ENCODE measurements around the gene PRKCG. TPM values are rescaled to one million over a fixed set of nuclear protein-coding genes. Genes with fewer than 3 reads are reported as not detected.
"Not testable (repeated sequence)": the region's sequence is repeated elsewhere in the genome, so short reads cannot be mapped to it uniquely, and the experiment has no call there.

Gene PRKCG
- 0.09 TPM for polyA plus RNA-seq (2013, experiment 1 of 2; ENCODE audit: insufficient read length)
- polyA plus RNA-seq (2013, experiment 2 of 2; ENCODE audit: insufficient read length) = 0.02 TPM

DNA sequence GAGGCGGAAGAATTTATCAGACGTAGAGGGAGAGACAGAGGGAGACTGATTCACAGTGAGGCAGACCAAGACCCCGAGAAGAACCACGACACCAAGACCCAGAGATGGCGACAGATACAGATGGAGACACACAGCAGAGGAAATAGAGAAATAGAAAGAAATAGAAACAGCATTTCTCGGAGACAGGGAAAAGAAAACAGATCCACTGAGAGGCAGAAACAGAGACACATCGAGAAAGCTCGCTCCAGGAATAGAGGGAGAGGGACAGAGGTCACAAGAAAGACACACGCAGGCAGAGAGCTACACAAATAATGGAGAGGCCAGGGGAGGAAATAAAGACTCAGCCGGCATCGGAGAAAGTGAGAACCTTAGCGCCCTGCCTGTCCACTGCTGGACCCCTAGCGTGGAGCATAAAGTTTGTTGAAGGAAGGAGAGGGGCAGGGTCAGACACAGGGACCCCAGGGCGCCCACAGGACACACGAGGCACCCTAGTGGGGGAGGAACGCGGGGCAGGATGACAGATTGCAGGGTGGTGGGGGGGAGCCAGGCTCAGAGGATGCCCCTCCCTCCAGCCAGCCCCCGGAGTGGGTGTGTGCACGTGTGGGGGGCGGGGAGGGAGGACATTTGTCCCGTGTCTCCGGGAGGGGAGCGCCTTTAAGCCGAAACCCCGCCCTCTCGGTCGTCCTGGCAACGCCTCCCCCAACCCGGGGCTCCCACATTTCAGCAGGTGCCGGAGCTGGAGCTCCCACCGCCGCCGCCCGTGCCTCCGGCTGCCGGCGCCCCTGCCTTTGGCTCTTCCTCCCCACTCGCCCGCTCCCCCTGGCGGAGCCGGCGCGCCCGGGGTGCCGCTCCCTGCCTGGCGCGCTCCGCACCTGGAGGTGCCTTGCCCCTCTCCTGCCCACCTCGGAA is at the start of gene PRKCG:
TSS of gene PRKCG (plus strand) at position 716 of the 909 bp plus-strand sequence. CDS start 298 bp downstream, outside the sequence.
- no peak for DNase-seq

DNA sequence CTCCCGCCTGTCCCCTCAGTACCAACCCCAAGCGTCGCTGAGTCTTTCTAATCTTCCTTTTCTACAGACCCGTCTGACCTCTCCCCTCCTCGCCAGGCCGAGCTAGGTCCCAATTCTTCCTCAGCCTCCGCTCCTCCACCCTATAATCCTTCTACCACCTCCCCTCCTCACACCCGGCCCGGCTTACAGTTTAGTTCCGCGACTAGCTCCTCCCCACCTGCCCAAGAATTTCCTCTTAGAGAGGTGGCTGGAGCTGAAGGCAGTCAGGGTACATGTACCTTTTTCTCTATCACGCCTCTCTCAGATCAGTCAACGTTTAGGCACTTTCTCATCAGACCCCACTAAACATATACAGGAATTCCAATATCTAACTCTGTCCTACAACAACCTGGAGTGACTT is 49.1 kb upstream of the PRKCG start:
- DNase-seq = not testable (repeated sequence)

GRCh38 chr19:53838446-53838845 is 43.6 kb upstream of the PRKCG start:
- DNase-seq = not testable (repeated sequence)

DNA sequence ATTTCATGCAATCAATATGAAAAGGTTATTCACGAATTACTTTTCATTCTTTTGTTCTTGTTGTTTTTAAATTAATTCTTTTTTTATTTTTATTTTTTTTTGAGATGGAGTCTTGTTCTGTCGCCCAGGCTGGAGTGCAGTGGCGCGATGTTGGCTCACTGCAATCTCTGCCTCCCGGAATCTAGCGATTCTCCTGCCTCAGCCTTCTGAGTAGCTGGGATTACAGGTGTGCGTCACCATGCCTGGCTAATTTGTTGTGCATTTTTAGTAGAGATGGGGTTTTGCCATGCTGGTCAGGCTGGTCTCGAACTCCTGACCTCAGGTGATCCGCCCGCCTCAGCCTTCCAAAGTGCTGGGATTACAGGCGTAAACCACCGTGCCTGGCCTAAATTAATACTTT is 41.8 kb upstream of the PRKCG start:
- DNase-seq = not testable (repeated sequence)

GRCh38 chr19:53840914-53841313 is 41.1 kb upstream of the PRKCG start:
- peak; percentile 88 for DNase-seq

DNA sequence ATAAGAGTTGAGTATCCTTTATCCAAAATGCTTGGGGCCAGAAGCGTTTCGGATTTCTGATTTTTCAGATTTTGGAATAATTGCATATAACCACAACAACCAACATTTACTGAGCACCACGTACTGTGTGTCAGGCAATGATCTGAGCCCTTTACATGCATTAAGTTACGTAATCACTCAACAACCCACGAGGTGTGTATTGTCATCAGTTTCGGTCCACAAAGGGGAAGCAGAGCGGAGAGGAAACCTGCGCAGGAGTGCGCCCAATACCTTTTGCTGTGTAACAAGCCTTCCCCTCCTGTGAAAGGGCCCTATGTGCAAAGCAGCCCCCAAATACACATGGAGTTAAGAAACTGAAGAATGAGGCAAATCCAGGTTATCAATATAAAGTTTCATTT is 37.1 kb upstream of the PRKCG start:
- no peak for DNase-seq

DNA sequence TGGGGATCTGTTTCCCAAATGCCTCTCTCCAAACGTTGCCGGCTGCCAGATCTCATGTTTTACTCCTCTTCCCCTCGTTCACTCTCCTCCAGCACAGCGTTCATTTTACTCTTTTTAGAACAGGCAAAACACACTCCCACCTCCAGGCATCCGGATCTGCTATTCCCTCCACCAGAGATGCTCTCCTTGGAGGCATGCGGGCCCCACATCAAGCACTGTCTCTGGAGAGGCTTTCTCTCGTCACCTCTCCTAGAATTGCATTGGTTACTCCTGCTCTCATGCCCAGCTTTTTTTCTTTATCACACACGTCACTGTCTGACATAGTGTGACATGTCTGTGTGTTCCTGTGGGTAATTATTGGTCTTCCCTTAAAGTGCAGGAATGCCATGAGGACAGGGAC is 34.4 kb upstream of the PRKCG start:
- no peak for DNase-seq

GRCh38 chr19:53849237-53849676 is 32.7 kb upstream of the PRKCG start:
- peak; percentile 84 for DNase-seq

GRCh38 chr19:53853707-53854106 is 28.3 kb upstream of the PRKCG start:
- DNase-seq = no peak

GRCh38 chr19:53864308-53864836 is 17.6 kb upstream of the PRKCG start:
- no peak for DNase-seq

GRCh38 chr19:53865523-53865917 is 16.5 kb upstream of the PRKCG start:
- DNase-seq = no peak

- DNase-seq = peak; percentile 49
These were observed 15.8 kb upstream of the PRKCG start for GRCh38 chr19:53865918-53866864.

DNA sequence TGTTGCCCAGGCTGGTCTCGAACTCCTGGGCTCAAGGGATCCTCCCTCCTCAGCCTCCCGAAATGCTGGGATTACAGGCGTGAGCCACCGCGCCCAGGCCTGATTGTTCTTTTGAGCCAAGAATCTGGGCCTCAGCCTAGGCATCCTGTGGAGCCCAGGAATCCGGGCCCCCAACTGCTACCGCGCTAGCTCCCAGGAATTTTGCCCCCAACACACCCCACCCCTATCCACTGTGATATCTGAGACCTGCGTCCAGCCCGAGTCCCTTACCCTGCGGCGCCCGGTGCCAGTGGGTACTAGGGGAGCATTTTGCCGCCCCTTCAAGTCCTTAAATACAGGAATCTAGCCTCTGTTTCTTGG is 15.2 kb upstream of the PRKCG start:
- DNase-seq = no peak

DNA sequence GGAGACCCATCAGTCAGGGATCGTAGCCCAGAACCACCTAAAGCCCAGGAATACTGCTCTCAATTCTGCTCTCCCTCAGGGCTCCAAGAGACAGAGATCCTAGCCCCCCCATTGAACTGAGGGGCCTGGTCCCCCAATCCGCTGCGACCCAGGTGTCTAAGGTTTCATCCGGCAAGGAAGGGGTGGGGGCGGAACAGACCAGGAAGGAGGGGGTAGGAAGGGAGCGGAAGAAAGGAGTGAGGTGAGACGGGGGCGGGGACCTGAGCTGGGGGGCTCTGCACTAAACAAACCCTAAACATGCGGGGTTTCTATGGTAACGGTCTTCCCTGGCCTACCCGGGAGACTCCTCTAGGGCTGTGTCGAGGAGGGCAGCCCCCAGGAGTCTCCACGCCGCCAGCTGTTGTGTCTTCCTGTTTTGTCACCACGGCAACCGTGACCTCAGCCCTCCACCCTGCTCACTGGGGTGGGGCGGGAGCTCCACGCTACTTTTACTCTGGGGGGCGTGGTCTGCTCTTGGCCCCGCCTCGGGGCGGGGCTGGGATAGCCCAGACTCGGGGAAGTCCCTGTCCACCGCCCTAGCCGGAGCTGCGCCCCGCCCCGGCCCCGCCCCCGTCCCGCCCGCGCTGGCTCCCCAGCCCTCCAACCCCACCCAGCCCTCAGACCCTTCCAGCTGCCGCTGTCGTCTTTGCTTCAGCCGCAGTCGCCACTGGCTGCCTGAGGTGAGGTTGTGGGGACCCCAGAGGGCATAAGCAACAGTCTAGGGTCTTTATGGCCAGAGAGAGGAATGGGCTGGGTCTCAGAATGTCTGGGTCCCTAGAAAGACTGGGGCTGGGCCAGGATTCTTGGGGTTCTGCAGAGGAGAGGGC is 14.5 kb upstream of the PRKCG start, which contains the start of gene MYADM:
TSS of gene MYADM (plus strand) at position 659 of the 866 bp plus-strand sequence. CDS start 5,647 bp downstream, outside the sequence.
- DNase-seq = peak; percentile 99

GRCh38 chr19:53868091-53868891 is 13.7 kb upstream of the PRKCG start:
- DNase-seq = peak; percentile 73

- DNase-seq = peak; percentile 92
These were observed 12.8 kb upstream of the PRKCG start for GRCh38 chr19:53868892-53869804.

DNA sequence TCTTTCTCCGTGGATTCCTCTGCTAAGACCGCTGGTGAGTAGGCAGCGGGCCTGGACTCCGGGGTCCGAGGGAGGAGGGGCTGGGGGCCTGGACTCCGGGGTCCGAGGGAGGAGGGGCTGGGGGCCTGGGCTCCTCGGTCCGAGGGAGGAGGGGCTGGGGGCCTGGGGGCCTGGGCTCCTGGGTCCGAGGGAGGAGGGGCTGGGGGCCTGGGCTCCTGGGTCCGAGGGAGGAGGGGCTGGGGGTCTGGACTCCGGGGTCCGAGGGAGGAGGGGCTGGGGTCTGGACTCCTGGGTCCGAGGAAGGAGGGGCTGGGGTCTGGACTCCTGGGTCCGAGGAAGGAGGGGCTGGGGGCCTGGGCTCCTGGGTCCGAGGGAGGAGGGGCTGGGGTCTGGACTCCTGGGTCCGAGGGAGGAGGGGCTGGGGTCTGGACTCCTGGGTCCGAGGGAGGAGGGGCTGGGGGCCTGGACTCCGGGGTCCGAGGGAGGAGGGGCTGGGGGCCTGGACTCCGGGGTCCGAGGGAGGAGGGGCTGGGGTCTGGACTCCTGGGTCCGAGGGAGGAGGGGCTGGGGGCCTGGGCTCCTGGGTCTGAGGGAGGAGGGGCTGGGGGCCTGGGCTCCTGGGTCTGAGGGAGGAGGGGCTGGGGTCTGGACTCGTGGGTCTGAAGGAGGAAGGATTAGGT is 12.1 kb upstream of the PRKCG start:
- not testable (repeated sequence) for DNase-seq

DNA sequence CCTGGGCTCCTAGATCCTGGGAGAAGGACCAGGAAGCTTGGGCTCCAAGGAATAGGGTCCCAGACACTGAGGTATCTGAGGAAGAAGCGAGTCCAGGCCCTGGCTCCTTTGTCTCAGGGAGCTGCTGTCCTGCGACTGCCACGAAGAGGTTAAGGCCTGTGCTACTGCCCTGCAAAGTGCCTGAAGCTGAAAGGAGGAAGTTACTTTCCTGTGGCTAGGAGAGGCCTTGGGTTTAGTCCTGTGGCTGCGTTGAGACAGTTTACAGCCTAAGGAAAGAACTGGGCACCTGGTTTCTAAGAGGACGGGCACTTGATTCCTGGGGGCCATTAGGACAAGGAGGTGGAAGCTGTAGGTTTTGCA is 11.5 kb upstream of the PRKCG start:
- DNase-seq = no peak

GRCh38 chr19:53871454-53871853 is 10.5 kb upstream of the PRKCG start:
- DNase-seq = no peak
